ENCODE data around the gene OGFOD1.
"Not testable (repeated sequence)": the region's sequence is repeated elsewhere in the genome, so short reads cannot be mapped to it uniquely, and the experiment has no call there.

Gene OGFOD1

DNA sequence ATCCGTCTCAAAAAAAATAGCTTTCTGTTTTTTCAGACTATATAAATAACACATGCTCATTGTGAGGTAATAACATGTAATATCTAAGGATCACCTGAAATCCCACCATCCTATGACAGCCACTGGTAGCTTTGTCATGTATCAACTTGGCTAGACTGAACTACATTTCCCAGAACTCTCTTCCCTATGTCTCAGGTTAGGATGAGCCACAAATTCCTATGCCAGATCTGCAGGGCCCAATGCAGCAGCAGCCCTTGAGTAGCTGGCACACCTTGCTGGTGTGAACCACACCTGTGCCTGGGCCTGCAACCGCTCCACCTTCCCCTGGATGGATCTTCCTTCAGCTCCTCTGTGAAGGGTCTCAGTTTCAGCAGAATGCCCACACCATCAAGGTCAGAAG is 28.1 kb downstream of the OGFOD1 start:
- no peak for DNase-seq (ENCODE audit: low spot score)
- FAIRE-seq, result no peak

DNA sequence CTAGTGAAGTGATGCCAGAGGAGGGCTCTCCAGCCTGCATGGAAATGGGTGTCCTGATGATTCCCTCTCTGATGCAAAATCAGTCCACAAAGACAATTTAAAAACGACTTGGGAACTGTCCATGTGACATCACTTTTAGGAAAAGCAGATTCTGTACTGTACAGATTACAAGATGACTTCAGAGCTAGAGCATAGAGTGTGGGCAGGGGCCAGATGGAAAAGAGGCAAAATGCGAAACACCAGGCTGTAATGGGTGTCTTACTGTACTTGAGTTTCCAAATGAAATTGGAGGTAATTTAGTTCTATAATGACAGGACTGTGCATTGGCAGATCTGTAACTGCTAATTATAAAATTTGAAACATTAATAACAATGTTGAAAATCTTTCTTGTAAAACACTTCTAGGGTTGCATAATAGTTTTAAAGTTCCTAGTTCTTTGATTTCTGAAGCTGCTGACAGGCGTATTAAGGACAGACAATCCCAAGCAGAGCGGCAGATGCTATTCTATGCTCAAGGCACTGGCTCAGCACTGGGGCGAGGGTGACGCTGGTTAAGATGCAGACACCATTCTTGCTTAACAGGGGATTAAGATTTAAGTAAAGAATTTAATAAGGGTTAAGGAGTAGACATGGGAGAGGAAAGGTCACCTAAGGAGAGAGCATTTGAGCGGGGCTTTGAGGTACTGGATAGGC is 29.6 kb downstream of the OGFOD1 start:
- FAIRE-seq, result no peak

DNA sequence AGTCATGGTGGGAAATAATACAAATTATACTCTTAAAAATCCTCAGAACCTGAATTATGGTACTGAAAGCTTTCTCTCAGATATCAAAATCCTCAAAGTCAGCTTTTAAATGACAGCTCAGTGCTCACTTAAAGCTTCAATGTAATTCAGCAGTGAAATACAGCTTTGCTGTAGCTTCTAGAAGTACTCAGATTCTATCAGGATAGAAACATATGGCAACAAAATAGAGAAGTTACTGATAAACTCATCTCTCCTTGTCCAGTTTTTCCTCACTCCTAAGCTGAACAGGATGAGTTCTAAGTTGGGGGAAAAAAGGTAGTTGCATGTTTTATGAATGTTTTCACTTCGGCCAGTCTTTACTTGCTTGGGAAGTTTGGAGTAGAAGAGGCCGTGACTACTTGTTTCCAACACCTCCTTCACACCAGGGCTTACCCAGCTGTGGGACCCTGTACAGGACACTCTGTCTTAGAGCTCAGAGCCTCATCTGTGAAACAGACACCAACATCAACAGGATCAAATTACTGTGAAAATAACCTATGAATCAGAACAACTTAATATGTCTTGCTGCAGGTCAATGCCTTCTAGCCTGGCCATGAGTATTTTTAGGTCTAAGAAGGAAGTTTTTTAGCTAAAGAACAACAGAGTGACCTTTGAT is 30.2 kb downstream of the OGFOD1 start:
- FAIRE-seq, result no peak
- no peak for DNase-seq (ENCODE audit: low spot score)

More for the DNA sequence above, 29.6 kb downstream of the OGFOD1 start:
- no peak for DNase-seq (ENCODE audit: low spot score)

DNA sequence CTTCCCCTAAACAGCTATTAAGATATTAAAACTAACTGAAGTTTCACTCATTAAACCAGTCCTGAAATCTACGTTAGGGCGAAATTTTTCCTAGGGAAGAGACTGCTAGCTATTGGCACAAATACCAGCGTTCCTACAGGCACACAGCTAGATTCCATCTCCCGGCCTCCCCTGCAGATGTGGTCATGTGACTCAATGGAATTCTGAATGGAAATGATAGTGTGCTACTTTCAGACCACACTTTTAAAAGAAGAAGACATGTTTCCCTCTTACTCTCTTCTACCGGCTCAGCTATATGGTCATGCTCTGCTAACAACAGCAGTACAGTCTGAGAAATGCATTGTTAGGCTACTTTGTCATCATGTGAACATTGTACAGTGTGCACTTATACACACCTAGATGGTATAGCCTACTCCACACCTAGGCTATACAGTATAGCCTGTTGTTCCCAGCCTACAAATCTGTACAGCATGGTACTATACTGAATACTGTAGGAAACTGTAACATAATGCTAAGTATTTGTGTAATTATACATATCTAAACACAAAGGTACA is 31.4 kb downstream of the OGFOD1 start:
- FAIRE-seq, result no peak
- no peak for DNase-seq (ENCODE audit: low spot score)

DNA sequence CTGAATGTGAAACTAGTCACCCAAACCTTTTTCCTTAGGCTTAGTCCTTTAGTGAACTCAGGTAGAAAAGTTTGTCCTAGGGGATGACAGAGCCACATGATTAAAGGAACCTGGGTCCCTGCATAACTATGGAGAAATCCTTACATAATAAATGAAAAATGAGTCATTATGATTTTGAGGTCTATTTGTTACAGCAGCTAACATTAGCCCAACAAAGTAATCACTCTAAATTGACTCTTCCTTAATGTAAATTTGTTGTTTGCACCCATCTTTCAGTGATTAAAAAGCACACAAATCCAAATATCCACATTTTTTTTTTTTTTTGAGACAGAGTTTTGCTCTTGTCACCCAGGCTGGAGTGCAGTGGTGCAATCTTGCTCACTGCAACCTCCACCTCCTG is 32.0 kb downstream of the OGFOD1 start:
- DNase-seq (ENCODE audit: low spot score) (no peak), FAIRE-seq (no peak)

DNA sequence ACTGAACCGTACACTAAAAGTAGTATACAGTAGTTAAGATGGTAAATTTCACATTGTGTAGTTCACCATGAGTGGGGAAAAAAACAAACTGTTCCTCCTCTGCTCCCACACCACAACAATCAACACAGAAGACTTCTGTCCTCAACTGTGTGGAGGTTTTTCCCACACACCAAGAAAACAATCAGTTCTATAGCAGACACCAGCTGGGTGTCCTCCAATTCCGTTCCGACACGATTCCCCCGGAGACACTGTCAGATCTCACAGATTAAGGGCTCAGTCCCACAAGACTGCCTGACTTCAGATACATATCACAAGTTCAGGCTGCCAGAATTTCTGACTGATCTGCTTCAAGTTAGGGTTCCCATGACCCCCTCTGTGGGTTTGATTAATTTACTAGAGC is 36.7 kb downstream of the OGFOD1 start:
- DNase-seq (ENCODE audit: low spot score) (no peak), FAIRE-seq (no peak)

DNA sequence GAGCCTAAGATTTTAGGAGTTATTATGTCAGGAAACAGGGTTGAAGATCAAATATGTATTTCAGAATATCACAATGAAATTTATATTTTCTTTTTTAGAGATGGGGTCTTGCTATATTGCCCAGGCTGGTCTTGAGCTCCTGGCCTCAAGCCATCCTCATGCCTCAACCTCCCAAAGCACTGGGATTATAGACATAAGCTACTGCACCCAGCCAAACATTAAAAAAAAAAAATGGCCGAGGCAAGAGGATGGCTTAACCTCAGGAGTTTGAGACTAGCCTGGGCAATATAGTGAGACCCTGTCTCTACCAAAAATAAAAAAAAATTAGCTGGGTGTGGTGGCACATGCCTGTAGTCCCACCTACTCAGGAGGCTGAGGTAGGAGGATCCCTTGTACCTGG is 37.5 kb downstream of the OGFOD1 start:
- not testable (repeated sequence) for DNase-seq (ENCODE audit: low spot score); FAIRE-seq

DNA sequence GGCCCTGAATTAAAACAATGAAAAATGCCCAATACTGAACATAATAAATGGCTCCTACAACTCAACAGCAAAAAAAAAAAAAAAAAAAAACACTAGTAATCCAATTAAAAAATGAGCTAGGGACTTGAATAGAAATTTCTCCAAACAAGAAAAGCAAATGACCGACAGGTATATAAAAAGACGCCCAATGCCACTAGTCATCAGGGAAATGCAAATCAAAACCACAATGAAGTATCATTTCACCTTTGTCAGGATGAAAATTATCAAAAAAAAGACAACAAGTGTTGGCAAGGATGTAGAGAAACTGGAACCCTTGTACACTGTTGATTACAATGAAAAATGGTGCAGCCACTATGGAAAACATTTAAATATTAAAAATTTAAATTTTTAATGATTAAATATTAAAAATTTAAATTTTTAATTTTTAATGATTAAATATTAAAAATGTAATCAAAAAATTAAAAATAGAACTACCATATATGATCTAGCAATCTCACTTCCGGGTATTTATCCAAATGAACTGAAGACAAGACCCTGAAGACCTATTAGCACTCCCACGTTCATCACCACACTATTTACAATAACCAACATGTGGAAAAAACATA is 40.4 kb downstream of the OGFOD1 start:
- no peak for FAIRE-seq
- DNase-seq (ENCODE audit: low spot score), result no peak

DNA sequence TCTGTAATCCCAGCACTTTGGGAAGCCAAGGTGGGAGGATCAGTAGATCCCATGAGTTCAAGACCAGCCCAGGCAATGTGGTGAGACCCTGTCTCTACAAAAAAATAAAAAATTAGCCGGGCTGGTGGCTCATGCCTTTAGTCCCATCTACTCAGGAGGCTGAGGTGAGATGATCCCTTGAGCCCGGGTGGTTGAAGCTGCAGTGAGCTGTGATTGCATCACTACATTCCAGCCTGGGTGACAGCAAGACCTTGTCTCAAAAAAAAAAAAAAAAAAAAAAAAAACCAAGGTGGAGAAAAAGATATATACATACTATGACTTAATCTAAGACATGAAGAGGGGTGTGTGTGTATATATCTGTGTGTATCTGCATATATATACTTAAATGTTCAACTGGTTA is 41.8 kb downstream of the OGFOD1 start:
- FAIRE-seq, result no peak
- DNase-seq (ENCODE audit: low spot score), result no peak

DNA sequence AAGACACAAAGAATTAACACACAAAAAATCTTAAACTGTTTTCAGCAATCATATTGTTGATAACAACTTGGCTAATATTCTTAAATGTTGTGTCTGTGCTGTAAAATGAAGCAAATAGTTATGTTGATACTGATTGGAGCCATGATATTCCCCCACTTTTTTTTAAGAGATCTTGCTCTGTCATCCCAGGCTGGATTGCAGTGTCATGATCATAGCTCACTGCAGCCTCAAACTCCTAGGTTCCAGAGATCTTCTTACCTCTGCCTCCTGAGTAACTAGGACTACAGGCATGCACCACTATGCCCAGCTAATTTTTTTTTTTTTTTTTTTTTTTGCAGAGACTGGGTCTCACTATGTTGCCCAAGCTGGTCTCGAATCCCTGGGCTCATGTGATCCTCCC is 42.5 kb downstream of the OGFOD1 start:
- DNase-seq (ENCODE audit: low spot score) (no peak), FAIRE-seq (no peak)

DNA sequence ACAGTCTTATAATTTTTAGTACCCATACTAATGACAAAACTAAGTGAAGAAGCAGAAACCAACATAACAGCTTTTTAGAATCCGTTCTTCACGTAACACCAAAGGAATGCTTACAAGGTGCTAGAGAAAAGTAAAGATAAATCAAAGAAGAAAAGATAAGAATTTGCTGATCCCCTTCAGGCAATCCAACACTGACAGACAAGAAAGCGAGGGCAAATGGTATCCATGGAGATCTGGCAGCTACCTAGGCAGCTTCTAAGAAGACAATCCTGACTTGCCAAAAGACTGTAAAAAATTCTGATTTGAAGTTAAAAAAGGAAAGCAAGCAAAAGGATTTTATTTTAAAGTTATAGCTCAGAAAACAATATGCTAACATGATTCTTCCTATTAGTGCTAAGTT is 53.8 kb downstream of the OGFOD1 start:
- FAIRE-seq (no peak), DNase-seq (ENCODE audit: low spot score) (no peak)

DNA sequence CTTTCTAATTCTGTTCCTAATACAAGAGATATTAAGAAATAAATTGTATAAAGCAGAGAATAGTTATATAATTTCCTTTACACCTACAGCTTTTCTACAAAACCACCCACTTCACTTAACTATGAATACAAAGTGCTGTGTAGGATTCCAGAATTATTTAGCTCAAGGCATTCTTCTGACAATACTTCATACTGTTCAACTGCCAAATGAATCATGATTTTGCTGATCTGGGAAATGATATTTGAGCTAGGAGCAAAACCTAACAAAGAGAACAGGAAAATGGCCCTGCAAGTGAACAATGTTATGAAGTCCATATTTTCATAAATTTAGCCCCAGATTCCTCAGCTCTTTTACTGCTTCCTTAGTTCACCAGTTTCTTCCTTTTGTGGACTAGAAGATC is 55.6 kb downstream of the OGFOD1 start:
- FAIRE-seq (no peak), DNase-seq (ENCODE audit: low spot score) (no peak)

DNA sequence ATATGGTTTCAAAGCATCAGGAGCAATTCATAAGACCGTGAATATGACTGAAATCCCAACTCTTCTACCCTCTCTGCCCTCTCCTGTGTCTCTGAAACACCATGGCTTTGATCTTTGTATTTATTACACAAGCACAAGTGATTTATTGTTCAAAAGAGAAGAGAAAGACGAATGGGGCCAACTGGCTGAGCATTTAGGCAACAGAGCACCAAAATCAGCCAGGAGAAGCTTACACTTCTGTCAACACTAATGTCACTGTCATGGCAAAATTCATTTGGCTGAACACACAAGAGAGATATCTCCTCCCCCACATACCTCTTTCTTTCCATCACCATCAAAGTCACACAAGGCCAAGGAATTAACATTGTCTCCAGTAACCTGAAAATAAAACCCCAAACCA is 59.2 kb downstream of the OGFOD1 start:
- FAIRE-seq, result no peak
- no peak for DNase-seq (ENCODE audit: low spot score)

DNA sequence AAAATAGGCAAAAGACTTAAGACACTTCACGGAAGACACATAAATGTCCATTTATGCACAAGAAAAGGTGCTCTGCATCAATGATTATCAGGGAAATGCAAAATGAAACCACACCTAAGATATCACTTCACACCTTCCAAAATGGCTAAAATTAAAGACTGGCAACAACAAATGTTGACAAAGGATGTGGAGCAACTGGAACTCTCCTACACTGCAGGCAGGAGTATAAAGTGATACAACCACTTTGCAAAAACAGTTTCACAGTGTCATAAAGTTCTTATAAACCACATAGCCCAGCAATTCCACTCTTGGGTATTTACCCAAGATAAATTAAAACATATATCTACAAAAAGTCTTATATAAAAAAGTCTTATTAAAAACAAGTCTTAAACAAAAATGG is 60.7 kb downstream of the OGFOD1 start:
- FAIRE-seq, result no peak

DNA sequence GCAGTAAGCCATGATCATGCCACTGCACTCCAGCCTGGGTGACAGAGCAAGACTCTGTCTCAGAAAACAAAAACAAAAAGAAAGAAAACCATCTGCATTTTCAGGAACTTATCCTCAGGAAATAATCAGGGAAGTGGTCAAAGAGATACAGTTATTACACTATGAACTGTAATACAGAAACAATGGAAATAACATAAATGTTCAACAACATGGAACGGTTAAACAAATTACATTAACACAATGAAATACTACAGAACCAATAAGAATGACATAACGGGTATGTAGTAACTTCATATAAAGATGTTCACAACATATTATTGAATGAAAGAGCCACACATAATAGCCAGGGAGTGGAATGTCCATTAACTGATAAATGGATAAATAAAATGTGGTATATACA is 61.7 kb downstream of the OGFOD1 start:
- no peak for FAIRE-seq
- DNase-seq (ENCODE audit: low spot score), result no peak

More for the DNA sequence above, 60.7 kb downstream of the OGFOD1 start:
- DNase-seq (ENCODE audit: low spot score), result no peak

DNA sequence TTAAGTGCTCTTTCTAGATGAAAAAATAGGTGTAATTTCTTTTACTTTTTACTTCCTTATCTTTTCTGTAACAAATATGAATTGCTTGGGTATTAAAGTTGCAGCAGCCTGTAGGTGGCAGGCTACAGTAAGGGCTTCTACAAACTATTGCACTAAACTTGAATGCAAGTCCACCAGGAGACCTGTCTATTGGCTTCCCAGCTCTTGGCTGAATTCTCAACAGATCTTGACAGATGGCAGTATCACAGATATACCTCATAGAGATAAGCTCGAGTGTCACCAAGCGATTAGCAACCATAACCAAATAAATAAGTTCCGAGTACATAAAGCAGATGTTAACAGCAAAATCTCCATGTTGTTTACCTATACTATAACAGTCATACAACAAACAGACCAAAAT is 62.6 kb downstream of the OGFOD1 start:
- peak; percentile 56 for FAIRE-seq
- DNase-seq (ENCODE audit: low spot score), result peak; percentile 59

DNA sequence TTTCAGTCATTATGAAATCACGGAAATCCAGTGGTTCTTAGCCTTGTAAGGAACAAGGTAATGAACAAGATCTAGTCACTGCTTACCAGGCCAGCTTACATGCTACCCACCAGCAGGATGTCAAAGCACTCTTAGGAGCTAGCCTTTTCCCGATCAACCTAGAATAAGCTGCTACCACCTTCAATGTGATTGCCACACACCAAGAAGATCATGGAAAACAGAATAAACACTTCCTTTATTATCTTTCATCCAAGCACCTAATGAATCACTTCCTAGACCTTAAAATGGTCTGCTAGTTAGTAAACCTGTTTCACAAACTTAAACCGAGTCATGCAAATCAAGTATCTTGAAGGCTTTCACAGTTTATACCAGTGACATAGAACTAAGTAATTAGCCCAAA is 63.5 kb downstream of the OGFOD1 start:
- DNase-seq (ENCODE audit: low spot score) (no peak), FAIRE-seq (no peak)

DNA sequence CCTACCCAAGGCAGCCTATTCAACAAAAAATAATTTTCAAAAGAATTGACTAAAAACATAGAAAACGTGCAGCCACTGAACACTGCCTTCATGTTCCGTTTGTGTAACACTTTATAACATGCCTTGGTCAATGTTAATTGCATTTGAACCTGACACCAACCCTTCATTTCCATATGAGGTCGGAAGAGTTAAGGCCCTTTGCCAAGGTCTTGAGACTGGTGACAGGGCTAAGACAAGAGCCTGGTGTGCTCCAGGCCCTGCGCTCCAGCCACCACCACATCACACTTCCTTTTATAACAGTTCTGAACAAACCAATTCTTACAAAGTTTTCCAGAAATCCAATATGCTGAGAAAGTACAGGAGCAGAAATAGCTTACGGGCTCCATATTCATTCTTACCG is 64.3 kb downstream of the OGFOD1 start:
- no peak for DNase-seq (ENCODE audit: low spot score)
- no peak for FAIRE-seq

DNA sequence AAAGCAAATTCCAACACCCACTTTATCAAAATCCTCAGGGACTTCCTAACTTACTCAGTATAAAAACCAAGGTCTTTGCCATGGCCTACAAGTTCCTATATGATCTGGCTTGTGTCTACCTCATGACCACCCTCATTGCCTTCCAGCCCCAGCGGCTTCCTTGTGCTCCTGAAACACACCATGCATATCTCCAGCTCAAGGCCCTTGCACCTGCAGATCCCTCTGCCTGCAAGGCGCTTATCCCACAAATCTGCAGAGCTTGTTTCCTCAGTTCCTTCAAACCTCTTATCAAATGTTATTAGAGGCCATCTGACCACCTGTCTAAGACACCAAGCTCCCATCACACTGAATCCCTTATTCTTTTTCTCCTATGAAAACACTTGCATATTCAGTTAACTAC is 65.9 kb downstream of the OGFOD1 start:
- no peak for DNase-seq (ENCODE audit: low spot score)
- FAIRE-seq, result no peak

DNA sequence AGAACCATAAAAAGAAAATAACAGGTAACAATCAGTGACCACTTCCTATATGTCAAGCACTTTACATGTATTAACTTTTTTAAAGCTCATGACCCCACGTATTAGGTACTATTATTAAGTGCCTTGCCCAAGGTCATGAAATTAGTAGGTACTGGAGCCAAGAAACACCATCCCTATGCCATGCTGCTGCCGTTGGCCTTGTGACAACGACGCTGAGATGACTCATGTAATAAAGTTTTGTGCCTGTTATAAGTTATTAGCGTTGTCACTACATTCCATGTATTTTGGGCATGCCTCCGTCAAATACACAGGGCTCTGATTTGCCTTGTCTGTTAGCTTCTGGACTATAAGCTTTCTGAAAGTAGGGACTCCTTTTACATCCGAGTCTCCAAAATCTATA is 67.1 kb downstream of the OGFOD1 start:
- DNase-seq (ENCODE audit: low spot score), result no peak
- no peak for FAIRE-seq

DNA sequence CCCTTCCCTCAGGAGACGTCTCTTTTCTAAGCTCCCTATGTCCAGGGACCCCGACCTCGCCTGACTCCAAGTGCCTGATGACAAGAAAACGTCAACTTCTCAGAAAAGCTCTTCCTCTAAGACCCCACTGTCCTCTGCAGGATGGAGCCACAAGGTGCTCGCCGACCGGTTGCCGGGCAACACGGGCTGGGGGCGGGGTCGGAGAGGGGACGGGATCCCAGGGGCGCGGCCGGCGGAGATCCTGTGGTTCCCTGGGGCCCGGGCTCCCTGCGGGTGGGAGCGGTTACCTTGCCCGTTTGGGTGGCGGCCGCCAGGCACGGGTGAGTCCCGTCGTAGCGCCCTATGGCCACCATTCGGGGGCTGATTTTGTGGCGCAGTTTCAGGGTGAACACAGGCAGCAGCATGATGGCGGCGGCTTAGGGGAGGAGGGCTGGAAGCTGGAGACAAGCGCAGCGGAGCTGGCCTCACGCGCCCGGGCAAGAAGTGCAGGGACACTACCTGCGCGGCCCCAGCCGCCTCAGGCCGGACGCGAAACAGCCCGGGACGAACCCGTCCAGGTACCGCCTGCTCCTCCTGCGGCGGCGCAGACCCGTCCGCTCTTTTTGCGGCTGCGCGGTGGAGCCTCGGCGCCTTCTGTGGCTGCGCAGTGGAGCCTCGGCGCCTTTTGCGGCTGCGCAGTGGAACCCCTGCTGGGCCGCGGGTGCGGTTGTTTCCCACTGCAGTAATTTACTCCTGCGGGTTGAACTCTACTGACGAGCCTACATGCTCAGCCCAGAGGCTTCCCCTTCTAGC is 68.3 kb downstream of the OGFOD1 start, which contains the start of gene BBS2:
Gene BBS2 (minus strand): TSS at position 566 of the 792 bp plus-strand sequence. CDS start 162 bp downstream, at position 404.
- DNase-seq (ENCODE audit: low spot score), result peak; percentile 70
- FAIRE-seq, result peak; percentile 32

DNA sequence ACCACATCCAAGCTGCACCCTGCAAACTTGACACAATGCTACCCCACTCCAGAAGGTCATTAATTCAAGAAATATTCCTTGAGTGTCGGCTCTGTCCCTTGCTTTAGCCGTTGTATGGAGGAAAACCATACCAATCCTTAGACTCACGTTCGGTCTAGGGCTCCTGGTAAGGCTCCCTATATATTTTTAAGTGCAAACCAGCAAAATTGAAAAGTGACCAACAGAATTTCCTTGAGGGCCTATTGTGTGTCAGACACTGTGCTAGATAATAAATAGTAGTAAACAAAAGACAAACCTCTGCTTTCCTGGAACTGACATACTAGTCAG is 68.9 kb downstream of the OGFOD1 start:
- FAIRE-seq (no peak), DNase-seq (ENCODE audit: low spot score) (no peak)

All from RCC 7860 (cell line).